ENCODE data around the gene YKT6.

- TF ChIP-seq POLR2A (IDR thresholded peaks at IDR 0.05) (no peak), CTCF (IDR thresholded peaks at IDR 0.05) (no peak)
These were observed 39.6 kb downstream of the YKT6 start for GRCh38 chr7:44240376-44240775.
